ENCODE data around the gene AMH.

GRCh38 chr19:2232286-2233151 is 16.6 kb upstream of the AMH start:
- TF ChIP-seq CTCF (IDR thresholded peaks at IDR 0.05) (no peak), ZFX (IDR thresholded peaks at IDR 0.05; ENCODE audit: borderline replicate concordance) (no peak)

Measured in 22Rv1 (cell line).